ENCODE measurements around the gene RTTN.
A peak's percentile ranks its signal among the peaks of the same experiment; 100 is the strongest.

RTTN gene

DNA sequence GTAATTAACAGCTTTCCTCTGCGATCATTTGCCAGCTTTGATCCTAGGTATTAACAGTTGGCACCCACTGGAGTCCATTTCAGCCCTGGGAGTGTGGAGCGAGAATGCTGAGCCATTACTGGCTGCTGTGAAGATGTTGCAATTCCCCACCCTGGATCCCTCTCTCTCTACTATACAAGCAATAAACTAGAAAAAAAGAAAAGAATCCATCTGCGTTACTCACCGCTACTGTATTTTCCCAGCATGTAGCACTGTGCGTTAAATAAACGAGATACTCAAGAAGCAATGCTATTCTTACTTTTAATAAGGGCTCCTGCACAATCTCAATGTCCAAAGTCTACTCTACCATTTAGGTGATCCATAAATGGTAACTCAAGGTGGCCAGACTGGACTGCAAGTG is 8.5 kb downstream of the RTTN start:
- H3K9me2 ChIP-seq (replicated peaks; ENCODE audit: insufficient read depth, low read length) = no peaks in the 10 kb centered on the region
- no peaks in the 10 kb centered on the region for H3K9me3 ChIP-seq (ENCODE audit: insufficient read depth, low read length)
- no peak overlapping the region for H3K27ac ChIP-seq (ENCODE audit: low read depth, low read length)
- H3K36me3 ChIP-seq (ENCODE audit: low read length) = peaks cover 21% of the 10 kb centered on the region; the same call in 1 of the 2 replicates
- H3K27me3 ChIP-seq (ENCODE audit: low read length) = no peaks in the 10 kb centered on the region
- no peak overlapping the region for H3K9ac ChIP-seq (ENCODE audit: low read length)
- no peak overlapping the region for H3K4me3 ChIP-seq (ENCODE audit: insufficient read depth, low read length, poor library complexity, severe bottlenecking)
- TF ChIP-seq EZH2phosphoT487 (conservative IDR thresholded peaks at IDR 0.05; ENCODE audit: low read length) = no peak
- TF ChIP-seq CTCF (IDR thresholded peaks at IDR 0.05; ENCODE audit: insufficient read depth, low read length, poor library complexity, severe bottlenecking) = no peak
- H3K79me2 ChIP-seq (ENCODE audit: insufficient read depth, low read length) = no peaks in the 10 kb centered on the region
- no peaks in the 10 kb centered on the region; the same call in 1 of the 2 replicates for H3F3A ChIP-seq (ENCODE audit: insufficient read depth)
- no peak overlapping the region for H2AFZ ChIP-seq (ENCODE audit: low read depth, low read length, severe bottlenecking)
- H3K4me2 ChIP-seq (ENCODE audit: low read depth, low read length, poor library complexity, severe bottlenecking) = no peak overlapping the region
- H4K20me1 ChIP-seq (ENCODE audit: low read depth, low read length) = no peaks in the 10 kb centered on the region

DNA sequence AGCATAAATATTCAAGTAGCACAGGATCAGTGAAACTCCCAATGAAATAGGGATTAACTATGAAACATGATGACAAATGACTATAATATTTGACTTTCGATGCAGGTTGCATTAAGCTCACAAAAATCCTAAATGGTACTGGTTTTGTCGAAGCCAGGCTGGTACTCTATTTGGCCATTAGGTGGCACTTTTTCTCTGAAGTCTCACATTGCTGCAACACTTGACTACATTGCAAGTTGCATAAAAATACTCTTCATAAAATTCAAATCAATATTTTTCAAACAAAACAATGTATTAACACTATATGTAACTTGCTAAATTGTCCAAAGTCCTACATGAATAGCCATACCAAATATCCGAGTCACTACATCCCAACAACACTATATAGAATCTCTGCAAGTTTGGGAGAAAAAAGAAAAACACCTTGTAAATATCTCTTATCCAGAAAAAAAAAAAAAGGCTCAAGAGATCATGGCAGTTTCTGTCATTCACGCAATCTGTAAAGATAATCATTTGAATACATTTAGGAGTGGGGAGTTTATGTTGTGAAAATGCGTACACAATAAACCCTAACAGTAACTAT is 9.5 kb downstream of the RTTN start:
- Histone ChIP-seq H3K79me2 (ENCODE audit: insufficient read depth, low read length) (no peaks in the 10 kb centered on the region), H3K36me3 (ENCODE audit: low read length) (peaks cover 23% of the 10 kb centered on the region; the same call in 1 of the 2 replicates)

DNA sequence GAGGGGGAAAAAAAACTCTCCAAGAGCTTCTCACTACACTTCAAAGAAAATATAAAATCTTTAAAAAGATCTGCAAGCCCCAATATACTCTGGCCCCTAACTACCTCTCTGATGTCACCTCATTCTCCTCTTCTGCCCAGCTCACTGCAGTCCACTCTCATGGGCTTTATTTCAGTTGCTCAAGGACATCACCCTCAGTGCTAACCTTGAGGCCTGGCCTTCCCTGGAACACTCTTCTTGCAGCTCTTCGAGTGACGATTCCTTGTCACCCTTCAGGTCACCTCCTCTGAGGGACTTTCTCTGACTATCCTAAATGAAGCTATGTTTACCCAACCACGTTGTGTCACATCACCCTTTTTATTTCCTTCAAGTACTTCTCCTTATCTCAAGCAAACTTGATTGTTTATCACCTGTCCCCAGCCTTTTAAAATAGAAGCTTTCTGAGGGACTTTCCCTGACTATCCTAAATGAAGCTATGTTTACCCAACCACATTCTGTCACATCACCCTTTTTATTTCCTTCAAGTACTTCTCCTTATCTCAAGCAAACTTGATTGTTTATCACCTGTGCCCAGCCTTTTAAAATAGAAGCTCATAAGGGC is 10.4 kb downstream of the RTTN start:
- H3K9me3 ChIP-seq (ENCODE audit: insufficient read depth, low read length) = no peaks in the 10 kb centered on the region
- no peak overlapping the region for H3K4me2 ChIP-seq (ENCODE audit: low read depth, low read length, poor library complexity, severe bottlenecking)
- H3K27me3 ChIP-seq (ENCODE audit: low read length) = no peaks in the 10 kb centered on the region
- no peak overlapping the region for H3K9ac ChIP-seq (ENCODE audit: low read length)
- peaks cover 29% of the 10 kb centered on the region; the same call in 1 of the 2 replicates for H3K36me3 ChIP-seq (ENCODE audit: low read length)
- H2AFZ ChIP-seq (ENCODE audit: low read depth, low read length, severe bottlenecking) = no peak overlapping the region
- TF ChIP-seq EZH2phosphoT487 (conservative IDR thresholded peaks at IDR 0.05; ENCODE audit: low read length) (no peak), CTCF (IDR thresholded peaks at IDR 0.05; ENCODE audit: insufficient read depth, low read length, poor library complexity, severe bottlenecking) (no peak)
- H3K4me3 ChIP-seq (ENCODE audit: insufficient read depth, low read length, poor library complexity, severe bottlenecking) = no peak overlapping the region
- H3K79me2 ChIP-seq (ENCODE audit: insufficient read depth, low read length) = no peaks in the 10 kb centered on the region
- no peaks in the 10 kb centered on the region for H3K9me2 ChIP-seq (replicated peaks; ENCODE audit: insufficient read depth, low read length)
- H3K27ac ChIP-seq (ENCODE audit: low read depth, low read length) = no peak overlapping the region
- H3F3A ChIP-seq (ENCODE audit: insufficient read depth) = no peaks in the 10 kb centered on the region; the same call in 1 of the 2 replicates
- H4K20me1 ChIP-seq (ENCODE audit: low read depth, low read length) = no peaks in the 10 kb centered on the region

More for the DNA sequence above, 9.5 kb downstream of the RTTN start:
- H3K27me3 ChIP-seq (ENCODE audit: low read length) = no peaks in the 10 kb centered on the region
- H2AFZ ChIP-seq (ENCODE audit: low read depth, low read length, severe bottlenecking) = no peak overlapping the region
- H3K9me2 ChIP-seq (replicated peaks; ENCODE audit: insufficient read depth, low read length) = no peaks in the 10 kb centered on the region
- no peak overlapping the region for H3K4me3 ChIP-seq (ENCODE audit: insufficient read depth, low read length, poor library complexity, severe bottlenecking)
- H4K20me1 ChIP-seq (ENCODE audit: low read depth, low read length) = no peaks in the 10 kb centered on the region
- TF ChIP-seq CTCF (IDR thresholded peaks at IDR 0.05; ENCODE audit: insufficient read depth, low read length, poor library complexity, severe bottlenecking) = peak; percentile 44
- no peak for TF ChIP-seq EZH2phosphoT487 (conservative IDR thresholded peaks at IDR 0.05; ENCODE audit: low read length)
- no peak overlapping the region for H3K27ac ChIP-seq (ENCODE audit: low read depth, low read length)
- H3F3A ChIP-seq (ENCODE audit: insufficient read depth) = no peaks in the 10 kb centered on the region; the same call in 1 of the 2 replicates
- no peak overlapping the region for H3K4me2 ChIP-seq (ENCODE audit: low read depth, low read length, poor library complexity, severe bottlenecking)
- no peak overlapping the region for H3K9ac ChIP-seq (ENCODE audit: low read length)
- H3K9me3 ChIP-seq (ENCODE audit: insufficient read depth, low read length) = no peaks in the 10 kb centered on the region

All from SU-DHL-6 (cell line).